HG03103 (cell line): ENCODE measurements around the gene EPM2A.
A peak's percentile ranks its signal among the peaks of the same experiment; 100 is the strongest.

Experiments
- ATAC-seq: cut with Tn5 transposase; IDR thresholded peaks from one replicate; pipeline ENCODE4 v1.9.1; 2021; ENCODE audit warnings: low read depth; ENCODE audit not compliant: unreplicated experiment

EPM2A gene

GRCh38 chr6:145688493-145688905, 46.8 kb downstream of the EPM2A start:
- ATAC-seq = no peak

- ATAC-seq = no peak
Measured at GRCh38 chr6:145685932-145686331, 49.4 kb downstream of the EPM2A start.

DNA sequence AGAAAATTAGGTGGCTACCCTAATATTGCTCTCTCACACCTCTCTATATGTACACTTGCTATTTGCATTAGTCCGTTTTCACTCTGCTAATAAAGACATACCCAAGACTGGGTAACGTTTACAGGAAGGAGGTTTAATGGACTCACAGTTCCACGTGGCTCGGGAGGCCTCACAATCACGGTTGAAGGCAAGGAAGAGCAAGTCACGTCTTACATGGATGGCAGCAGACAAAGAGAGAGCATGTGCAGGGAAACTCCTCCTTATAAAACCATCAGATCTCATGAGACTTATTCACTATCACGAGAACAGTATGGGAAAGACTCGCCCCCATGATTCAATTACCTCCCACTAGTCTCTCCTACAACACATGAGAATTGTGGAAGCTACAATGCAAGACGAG, 53.4 kb downstream of the EPM2A start:
- no peak for ATAC-seq

- no peak for ATAC-seq
Measured at GRCh38 chr6:145673504-145673903, 61.8 kb downstream of the EPM2A start.

DNA sequence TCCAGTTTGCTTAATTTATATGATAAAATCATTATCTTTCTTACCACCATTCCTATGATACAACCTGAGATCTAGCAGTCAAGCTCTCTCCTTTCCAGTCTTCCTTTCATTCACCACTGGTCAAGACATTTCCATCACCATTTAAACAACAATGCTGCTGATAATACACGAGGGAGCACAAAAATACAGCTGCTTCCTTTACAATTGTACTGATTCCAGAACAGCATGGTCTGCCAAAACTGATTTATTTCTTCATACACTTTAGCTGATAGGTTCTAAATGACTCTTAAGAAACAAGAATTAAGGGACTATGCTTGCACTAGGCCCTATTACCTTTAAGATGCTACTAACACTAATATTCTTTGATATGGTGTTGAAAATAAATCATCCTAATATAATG, 65.0 kb downstream of the EPM2A start:
- ATAC-seq = no peak

DNA sequence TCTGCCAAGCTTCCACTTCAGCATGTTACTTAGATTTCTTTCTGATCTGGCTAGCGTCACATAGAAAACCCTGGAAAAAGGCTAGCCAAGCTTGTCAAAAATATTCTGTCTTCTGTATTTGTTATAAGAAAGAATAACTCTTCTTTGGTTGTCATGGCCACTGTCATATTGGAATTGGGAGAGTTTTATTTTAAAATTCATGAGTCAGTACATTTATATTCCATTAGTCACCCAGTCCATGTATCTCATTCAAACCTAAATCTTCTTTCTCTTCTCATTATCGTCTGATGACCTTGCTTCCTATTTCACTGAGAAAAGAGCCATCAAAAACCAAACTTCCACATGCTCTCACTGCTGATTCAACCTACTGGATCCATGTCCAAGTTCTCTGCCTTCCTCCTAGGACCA, 65.7 kb downstream of the EPM2A start:
- ATAC-seq = no peak

GRCh38 chr6:145668844-145669243, 66.5 kb downstream of the EPM2A start:
- ATAC-seq = no peak

GRCh38 chr6:145660676-145661075, 74.6 kb downstream of the EPM2A start:
- ATAC-seq = no peak

DNA sequence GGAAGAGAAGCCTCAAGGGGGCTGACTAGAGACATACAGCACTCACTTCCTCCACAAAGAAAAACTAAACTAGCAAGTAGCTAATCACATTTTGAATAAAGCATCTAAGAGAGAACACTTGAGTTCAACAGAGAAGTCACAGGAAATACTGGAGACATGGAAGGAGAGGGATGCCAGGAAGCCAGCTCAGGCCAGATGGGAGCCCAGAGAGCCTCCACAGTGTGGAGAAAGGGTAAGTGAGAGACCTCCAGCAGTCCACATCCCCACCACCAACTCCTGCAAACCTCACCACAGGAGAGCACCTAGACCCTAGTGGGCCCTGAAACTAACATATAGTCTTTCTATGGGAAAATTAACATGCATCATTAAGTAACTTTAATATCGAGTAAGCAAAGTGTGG, 79.2 kb downstream of the EPM2A start:
- ATAC-seq = no peak

DNA sequence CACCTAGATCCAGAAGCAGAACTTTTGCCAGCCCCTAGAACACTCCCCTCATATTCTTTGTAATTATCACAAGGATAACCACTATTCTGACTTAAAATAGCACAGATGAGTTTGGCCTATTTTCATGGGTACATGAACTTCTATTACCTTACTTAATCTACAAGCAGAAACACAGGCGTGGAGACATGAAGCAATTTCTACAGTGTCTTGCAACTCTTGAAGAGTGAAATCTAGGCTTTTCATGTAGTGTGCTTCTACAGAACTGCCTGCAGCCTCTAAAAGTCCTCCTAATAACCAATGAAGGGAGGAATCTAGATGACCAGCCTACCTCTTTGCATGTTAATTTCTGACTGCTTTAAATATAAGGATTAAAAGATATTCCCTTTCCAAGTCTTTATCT, 82.7 kb downstream of the EPM2A start:
- no peak for ATAC-seq

DNA sequence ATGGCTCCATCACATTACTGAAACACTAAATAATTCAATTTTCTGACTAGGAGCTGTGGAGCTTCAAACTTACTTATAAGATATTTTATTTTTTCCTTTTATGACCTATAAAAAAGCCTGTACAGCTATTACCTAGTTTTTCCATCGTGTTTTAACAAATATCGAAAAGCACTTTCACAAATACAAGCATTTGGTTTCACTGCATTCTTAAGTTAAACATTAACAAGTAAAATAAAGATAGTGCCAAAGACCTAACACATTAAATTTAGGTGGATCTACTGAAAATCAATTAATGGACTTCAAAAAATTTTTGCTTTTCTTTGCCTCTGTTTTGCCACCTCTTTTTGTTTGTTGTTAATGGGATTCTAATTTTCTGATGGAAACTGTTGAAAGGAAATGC, 83.3 kb downstream of the EPM2A start:
- no peak for ATAC-seq

DNA sequence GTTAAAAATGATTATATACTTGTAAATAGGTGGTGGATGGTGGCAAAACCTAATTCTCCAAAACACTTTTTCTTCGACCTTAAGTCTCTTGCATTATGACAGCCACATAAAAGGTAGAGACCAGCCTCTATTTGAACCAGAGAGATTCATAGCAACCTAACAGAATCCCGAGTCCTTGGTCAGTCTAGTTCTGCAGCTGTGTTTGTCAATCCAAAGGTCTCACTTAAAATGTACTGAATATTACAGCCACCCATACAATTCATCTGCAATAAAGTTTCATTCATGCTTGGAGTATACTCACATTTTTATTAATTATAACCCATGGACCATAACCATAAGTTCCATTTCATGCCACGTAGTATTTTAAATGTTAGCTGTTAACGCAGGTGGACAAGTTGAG, 87.2 kb downstream of the EPM2A start:
- no peak for ATAC-seq

GRCh38 chr6:145647602-145648001, 87.7 kb downstream of the EPM2A start:
- ATAC-seq = no peak

DNA sequence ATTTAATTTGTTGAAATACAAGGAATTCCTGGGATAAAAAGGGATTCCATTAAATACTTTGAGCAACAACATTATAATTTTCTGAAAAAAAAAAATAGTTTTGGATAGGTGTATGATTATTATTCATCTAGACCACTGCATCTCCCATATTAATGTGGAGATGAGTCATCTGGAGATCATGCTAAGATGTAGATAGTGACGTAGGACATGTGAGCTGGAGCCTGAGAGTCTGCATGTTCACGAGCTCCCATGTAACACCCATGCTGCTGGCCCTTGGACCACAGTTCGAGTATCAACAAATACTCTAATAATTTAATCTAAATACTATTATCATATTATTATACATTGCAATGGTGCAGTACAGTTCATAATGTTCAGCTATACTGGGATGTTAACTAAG, 91.6 kb downstream of the EPM2A start:
- no peak for ATAC-seq

- peak; percentile 87 for ATAC-seq
Measured at GRCh38 chr6:145633981-145634627, 101.2 kb downstream of the EPM2A start.

DNA sequence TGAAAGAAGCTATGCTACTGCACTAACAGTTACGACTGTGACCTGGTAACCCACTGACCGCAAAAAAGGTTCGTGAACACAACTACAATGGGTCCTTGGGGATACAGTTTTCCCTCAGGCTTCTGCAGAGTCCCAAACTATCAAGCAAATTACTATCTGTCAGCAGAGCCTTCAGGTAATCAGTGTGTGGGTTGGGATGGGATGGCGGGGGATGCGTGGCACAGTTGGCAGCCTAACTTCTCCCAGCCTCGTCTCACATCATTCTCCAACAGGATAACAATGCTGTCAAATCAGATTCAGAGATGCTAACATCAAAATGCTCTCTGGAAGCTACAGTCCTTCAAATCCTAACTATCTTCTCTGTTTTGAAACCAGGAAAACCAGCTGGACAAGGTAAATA, 102.3 kb downstream of the EPM2A start:
- ATAC-seq = no peak

GRCh38 chr6:145631374-145631773, 103.9 kb downstream of the EPM2A start:
- ATAC-seq = no peak

DNA sequence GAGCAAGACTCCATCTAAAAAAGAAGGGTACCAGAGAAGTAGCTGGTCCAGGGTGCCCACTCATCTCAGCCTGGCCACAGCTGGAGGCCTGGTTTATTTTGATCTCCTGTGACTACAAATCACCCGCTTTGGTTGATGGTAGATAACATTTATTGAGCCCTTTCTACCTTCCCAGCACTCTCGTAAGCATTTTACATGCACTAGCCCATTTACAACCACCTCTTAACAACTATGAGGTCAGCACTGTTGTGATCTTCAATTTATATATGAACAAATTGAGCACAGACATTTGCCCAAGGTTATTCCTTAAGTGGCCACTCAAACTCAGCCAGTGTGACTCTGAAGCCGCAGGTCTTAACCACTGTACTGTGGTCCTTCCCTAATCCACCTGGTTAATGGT, 104.7 kb downstream of the EPM2A start:
- no peak for ATAC-seq

- ATAC-seq = no peak
Measured at GRCh38 chr6:145629478-145629877, 105.8 kb downstream of the EPM2A start.

DNA sequence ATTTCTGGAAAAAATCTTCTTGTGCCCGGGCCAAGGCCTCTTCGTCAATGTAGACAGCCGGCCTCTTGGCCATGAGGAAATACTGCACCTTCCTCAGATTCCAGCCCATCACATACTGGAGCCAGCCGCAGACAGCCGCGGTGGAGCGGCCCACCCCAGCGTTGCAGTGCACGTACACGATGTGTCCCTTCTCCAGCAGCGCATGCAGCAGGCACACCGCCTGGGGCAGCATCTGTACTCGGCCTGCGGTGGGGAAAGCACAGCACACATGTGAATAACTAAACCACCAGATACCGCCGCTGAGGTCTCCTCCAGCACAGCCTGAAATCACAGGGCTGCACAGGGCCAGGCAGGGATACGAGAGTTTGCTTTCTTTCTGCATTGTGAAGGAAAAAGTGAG, 107.9 kb downstream of the EPM2A start:
- ATAC-seq = no peak

- ATAC-seq = no peak
Measured at GRCh38 chr6:145626857-145627256, 108.5 kb downstream of the EPM2A start.

- ATAC-seq = no peak
Measured at GRCh38 chr6:145623231-145623630, 112.1 kb downstream of the EPM2A start.

DNA sequence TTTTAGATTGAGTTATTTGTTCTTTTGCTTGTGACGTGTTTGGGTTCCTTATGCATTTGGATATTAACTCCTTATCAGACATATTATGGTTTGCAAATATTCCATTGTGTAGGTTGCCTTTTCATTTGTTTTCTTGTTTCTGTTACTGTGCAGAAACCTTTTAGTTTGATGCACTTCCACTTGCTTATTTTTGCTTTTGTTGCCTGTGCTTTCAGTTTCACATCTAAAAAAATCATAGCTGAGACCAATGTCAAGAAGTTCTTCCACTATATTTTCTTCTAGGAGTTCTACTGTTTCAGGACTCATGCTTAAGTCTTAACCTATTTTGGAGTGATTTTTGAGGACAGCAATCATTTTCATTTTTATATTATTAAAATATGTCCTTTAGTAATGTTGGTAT, 113.5 kb downstream of the EPM2A start:
- peak; percentile 52 for ATAC-seq
